Loucy (cell line): Measurements from ENCODE around the gene CFAP77.

Experiments used
- H2AFZ ChIP-seq: fragments of 200-600 bp; sonication (generic); 2 replicates; pipeline ENCODE4 v1.6.0; 2016; ENCODE audit warnings: antibody characterized with exemption, mild to moderate bottlenecking, low read length, moderate library complexity
- H3F3A ChIP-seq: fragments of 200-600 bp; 2 replicates; pipeline ENCODE4 v1.6.0; 2016; ENCODE audit warnings: antibody characterized with exemption, low read depth, mild to moderate bottlenecking
- H3K27me3 ChIP-seq: fragments of 200-600 bp; sonication (generic); 2 replicates; pipeline ENCODE4 v1.6.1; 2014; ENCODE audit warnings: low read length, mild to moderate bottlenecking; ENCODE audit not compliant: insufficient read depth, poor library complexity, severe bottlenecking
- H3K36me3 ChIP-seq: fragments of 200-600 bp; sonication (generic); 2 replicates; pipeline ENCODE4 v1.6.1; 2016; ENCODE audit warnings: low read length; ENCODE audit not compliant: insufficient read depth
- H3K4me1 ChIP-seq: fragments of 200-600 bp; sonication (generic); 2 replicates; pipeline ENCODE4 v1.5.1; 2014; ENCODE audit warnings: low read length, mild to moderate bottlenecking; ENCODE audit not compliant: insufficient read depth, poor library complexity, severe bottlenecking
- H3K4me2 ChIP-seq: fragments of 200-600 bp; sonication (generic); 2 replicates; pipeline ENCODE4 v1.6.0; 2014; ENCODE audit warnings: antibody characterized with exemption, low read length, low read depth, mild to moderate bottlenecking; ENCODE audit not compliant: poor library complexity, severe bottlenecking
- H3K4me3 ChIP-seq: fragments of 200-600 bp; sonication (generic); 2 replicates; pipeline ENCODE4 v1.5.1; 2014; ENCODE audit warnings: low read length, mild to moderate bottlenecking, mixed read lengths; ENCODE audit not compliant: poor library complexity, severe bottlenecking
- H3K79me2 ChIP-seq: fragments of 200-600 bp; sonication (generic); 2 replicates; pipeline ENCODE4 v1.6.1; 2014; ENCODE audit warnings: low read length; ENCODE audit not compliant: insufficient read depth
- H3K9ac ChIP-seq: fragments of 200-600 bp; sonication (generic); 2 replicates; pipeline ENCODE4 v1.6.0; 2014; ENCODE audit warnings: mild to moderate bottlenecking, low read depth, low read length, moderate library complexity; ENCODE audit not compliant: poor library complexity, severe bottlenecking
- H3K9me2 ChIP-seq: fragments of 200-600 bp; sonication (generic); replicated peaks from 2 replicates; pipeline ENCODE4 v1.6.1; 2016; ENCODE audit warnings: low read depth, low read length, mixed read lengths
- H3K9me3 ChIP-seq: fragments of 200-600 bp; sonication (generic); 2 replicates; pipeline ENCODE4 v1.6.1; 2014; ENCODE audit warnings: mild to moderate bottlenecking, antibody characterized with exemption, low read length, low read depth; ENCODE audit not compliant: insufficient read depth
- H4K20me1 ChIP-seq: fragments of 200-600 bp; sonication (generic); 2 replicates; pipeline ENCODE4 v1.6.0; 2014; ENCODE audit warnings: antibody characterized with exemption, low read length, mild to moderate bottlenecking; ENCODE audit not compliant: insufficient read depth, poor library complexity, severe bottlenecking
- CTCF ChIP-seq: fragments of 200-600 bp; sonication (generic); conservative IDR thresholded peaks from 2 replicates; pipeline ENCODE4 v1.5.1; 2014; ENCODE audit warnings: mild to moderate bottlenecking, antibody characterized with exemption, low read length
- EZH2phosphoT487 ChIP-seq: fragments of 200-600 bp; IDR thresholded peaks from 2 replicates; pipeline ENCODE4 v1.6.1; 2018; ENCODE audit warnings: antibody characterized with exemption, mild to moderate bottlenecking, moderate library complexity, borderline replicate concordance

CFAP77 gene

GRCh38 chr9:132606066-132606465 lies 196.1 kb downstream of the CFAP77 start:
- H4K20me1 ChIP-seq = no peaks in the 10 kb centered on the region
- H3K79me2 ChIP-seq = no peaks in the 10 kb centered on the region
- no peaks in the 10 kb centered on the region for H3K4me1 ChIP-seq
- no peaks in the 10 kb centered on the region for H3K27me3 ChIP-seq
- no peaks in the 10 kb centered on the region for H3K9me3 ChIP-seq
- no peak overlapping the region for H3K4me3 ChIP-seq
- H3K36me3 ChIP-seq = peaks cover 30% of the 10 kb centered on the region; the same call in 1 of the 2 replicates
- H2AFZ ChIP-seq = no peak overlapping the region
- no peaks in the 10 kb centered on the region for H3F3A ChIP-seq
- H3K4me2 ChIP-seq = no peak overlapping the region
- H3K9me2 ChIP-seq = no peaks in the 10 kb centered on the region
- TF ChIP-seq EZH2phosphoT487 (no peak), CTCF (no peak)
- no peak overlapping the region for H3K9ac ChIP-seq

- Histone ChIP-seq H3F3A (no peaks in the 10 kb centered on the region), H3K4me3 (no peak overlapping the region), H2AFZ (no peak overlapping the region), H3K27me3 (no peaks in the 10 kb centered on the region), H3K4me1 (no peaks in the 10 kb centered on the region), H3K79me2 (no peaks in the 10 kb centered on the region), H3K9me2 (no peaks in the 10 kb centered on the region), H3K9me3 (no peaks in the 10 kb centered on the region), H4K20me1 (no peaks in the 10 kb centered on the region), H3K36me3 (peaks cover 43% of the 10 kb centered on the region; the same call in 1 of the 2 replicates), H3K9ac (no peak overlapping the region), H3K4me2 (no peak overlapping the region)
- TF ChIP-seq CTCF (no peak), EZH2phosphoT487 (no peak)
Observed at GRCh38 chr9:132609184-132609583, 199.2 kb downstream of the CFAP77 start.

GRCh38 chr9:132609829-132610228 lies 199.8 kb downstream of the CFAP77 start:
- TF ChIP-seq CTCF (no peak), EZH2phosphoT487 (no peak)
- no peaks in the 10 kb centered on the region for H3K9me2 ChIP-seq
- H3F3A ChIP-seq = no peaks in the 10 kb centered on the region
- no peaks in the 10 kb centered on the region for H3K4me1 ChIP-seq
- no peaks in the 10 kb centered on the region for H3K27me3 ChIP-seq
- no peak overlapping the region for H3K4me3 ChIP-seq
- H3K9me3 ChIP-seq = no peaks in the 10 kb centered on the region
- no peak overlapping the region for H3K4me2 ChIP-seq
- peaks cover 47% of the 10 kb centered on the region; the same call in 1 of the 2 replicates for H3K36me3 ChIP-seq
- no peaks in the 10 kb centered on the region for H4K20me1 ChIP-seq
- H3K79me2 ChIP-seq = no peaks in the 10 kb centered on the region
- H3K9ac ChIP-seq = no peak overlapping the region
- no peak overlapping the region for H2AFZ ChIP-seq
